DMS114 treated with DMSO at 0.1 percent for 48 hours (cell line): ENCODE data around the gene FOXN1.

Experiments
- DNase-seq: peaks from one replicate; lab custom pipeline; 2025; ENCODE audit not compliant: unreplicated experiment; lab: John Stamatoyannopoulos, UW

The FOXN1 gene

GRCh38 chr17:28477928-28478327 lies 28.2 kb upstream of the FOXN1 start:
- DNase-seq = no peak

DNA sequence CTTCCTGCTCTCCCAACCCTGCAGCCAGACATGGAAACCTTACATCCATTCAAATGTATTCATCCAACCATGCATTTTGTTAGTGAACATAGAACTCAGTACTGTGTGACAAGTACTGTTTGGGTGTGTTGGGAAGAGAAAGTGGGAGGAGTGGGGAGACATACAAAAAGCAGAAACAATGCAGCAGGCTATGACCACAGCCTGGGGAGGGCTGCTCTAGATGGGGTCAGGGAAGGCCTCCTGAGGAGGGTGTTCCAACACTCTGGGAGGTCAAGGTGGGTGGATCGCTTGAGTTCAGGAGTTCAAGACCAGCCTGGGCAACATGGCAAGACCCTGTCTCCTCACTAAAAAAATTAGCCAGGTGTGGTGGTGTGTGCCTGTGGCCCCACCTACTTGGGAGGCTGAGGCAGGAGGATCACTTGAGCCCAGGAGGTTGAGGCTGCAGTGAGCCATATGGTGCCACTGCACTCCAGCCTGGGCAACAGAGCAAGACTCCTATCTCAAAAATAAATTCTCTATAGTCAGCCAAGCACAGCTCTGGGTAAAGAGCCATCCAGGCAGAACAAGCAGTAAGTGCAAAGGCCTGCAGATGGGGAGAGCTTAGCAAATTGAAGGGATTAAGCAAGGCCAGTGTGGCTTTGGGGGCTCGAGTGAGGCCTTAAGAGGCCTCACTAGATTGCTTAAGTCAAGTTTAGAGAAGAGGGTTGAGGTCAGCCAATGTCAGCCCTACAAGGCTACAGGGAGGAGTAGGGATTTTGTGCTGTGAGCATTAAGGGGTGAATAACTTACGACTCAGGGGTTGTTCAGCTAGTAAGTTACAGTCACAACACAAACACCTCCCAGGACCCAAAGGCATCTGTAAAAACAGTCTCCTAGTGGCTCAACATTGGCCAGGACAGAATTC lies 27.2 kb upstream of the FOXN1 start:
- no peak for DNase-seq

DNA sequence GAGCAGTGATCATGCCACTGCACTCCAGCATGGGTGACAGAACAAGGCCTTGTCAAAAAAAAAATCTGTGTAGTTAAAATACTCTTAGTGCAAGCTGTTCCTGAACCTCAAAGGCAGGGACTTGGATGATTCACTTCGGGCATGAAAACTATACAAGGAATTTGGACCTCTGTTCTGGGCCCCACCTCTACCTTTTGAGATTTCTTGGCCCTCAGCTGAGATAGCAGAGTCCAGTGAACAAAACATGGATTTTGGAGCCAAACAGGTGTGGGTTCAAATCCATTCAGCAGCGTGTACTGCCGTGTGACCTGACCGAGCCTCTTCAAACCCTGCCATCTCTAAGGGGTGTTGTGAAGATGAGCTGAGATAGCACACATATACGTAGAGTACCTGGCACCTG lies 25.9 kb upstream of the FOXN1 start:
- no peak for DNase-seq

GRCh38 chr17:28480799-28481571 lies 25.2 kb upstream of the FOXN1 start:
- DNase-seq = no peak

- no peak for DNase-seq
These were observed 23.5 kb upstream of the FOXN1 start for GRCh38 chr17:28482551-28483199.

DNA sequence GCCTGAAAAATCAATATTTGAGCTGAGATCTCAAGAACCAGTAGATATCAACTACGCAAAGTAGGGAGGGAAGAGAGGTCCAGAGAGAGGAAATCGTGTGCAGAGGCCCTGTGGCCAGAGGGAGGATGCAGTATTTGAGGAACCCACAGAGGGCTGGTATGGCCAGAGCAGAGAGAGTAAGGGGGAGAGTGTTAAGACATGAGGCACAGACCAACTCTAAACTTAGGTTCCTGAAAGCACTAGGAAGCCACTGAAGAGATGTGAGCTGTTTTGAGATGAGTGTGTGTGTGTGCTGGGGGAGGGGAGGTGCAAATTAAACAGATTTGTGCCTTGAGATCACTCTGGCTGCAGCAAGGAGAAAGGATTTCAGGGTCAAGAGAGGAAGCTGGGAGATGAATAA lies 21.9 kb upstream of the FOXN1 start:
- DNase-seq = no peak

GRCh38 chr17:28485049-28485448 lies 21.1 kb upstream of the FOXN1 start:
- no peak for DNase-seq

- no peak for DNase-seq
These were observed 18.1 kb upstream of the FOXN1 start for GRCh38 chr17:28487881-28488532.

- DNase-seq = no peak
These were observed 17.4 kb upstream of the FOXN1 start for GRCh38 chr17:28488533-28489276.

DNA sequence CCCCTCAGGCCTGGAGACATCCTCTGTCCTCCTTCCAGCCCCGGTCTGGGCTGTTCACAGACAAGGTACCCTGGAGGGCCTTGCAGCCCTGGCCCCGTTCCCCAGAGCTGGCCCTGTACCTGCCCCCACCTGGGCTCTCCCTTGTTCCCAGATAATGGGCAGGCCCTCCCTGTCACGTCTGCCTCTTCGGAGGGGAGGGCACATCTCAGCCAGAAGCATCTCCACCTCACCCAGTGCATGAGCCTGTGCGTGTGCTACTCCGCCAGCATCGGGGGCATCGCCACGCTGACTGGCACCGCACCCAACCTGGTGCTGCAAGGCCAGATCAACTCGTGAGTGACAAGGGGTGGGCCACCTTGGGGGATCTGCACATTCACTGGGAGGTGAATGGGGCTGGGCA lies 14.9 kb upstream of the FOXN1 start:
- no peak for DNase-seq

- DNase-seq = no peak
These were observed 14.3 kb upstream of the FOXN1 start for GRCh38 chr17:28491860-28492259.

DNA sequence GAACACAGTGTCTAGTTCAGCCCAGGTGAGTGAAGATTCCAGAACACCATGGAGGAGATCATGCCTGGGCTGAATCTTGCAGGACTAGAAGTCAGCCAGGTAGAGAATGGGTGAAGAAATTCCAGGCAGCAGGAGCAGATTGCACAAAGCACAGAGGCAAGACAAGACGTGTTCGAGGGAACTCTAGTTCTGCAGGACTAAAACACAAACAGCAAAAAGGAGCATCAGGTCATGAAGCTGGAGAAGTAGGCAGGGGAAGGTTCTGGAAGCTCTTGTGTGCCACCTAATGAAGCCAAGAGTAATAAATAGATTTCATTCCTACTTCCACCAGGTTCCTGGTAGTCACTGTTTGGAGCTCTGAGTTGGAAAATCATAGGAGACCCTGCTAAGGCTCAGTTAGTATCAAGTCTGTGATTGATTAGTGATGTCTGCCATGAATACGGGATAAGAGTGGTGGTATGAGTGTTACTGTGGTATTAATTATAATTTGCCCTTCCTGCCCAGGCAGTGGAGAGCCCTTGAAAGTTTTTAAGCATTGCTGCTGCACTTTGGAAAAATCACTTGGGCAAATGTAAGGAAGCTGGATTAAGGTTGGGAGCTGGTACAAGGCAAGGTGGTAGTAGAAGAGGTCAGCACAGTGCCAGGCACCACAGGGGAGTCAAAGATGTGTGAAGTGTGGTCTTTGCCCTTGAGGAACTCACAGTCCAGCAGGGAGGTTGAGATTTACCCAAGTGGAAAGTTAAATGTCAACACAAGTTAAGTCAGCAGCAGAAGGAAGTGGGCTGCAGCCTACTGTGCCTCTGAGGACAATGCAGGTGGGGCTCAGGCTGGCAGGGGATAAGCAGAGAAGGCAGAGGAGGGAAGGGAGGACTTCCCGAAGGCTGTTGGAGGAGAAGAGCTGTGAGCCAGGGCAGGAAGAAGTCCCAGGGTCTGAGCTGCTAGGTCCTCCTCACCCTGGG lies 13.5 kb upstream of the FOXN1 start:
- no peak for DNase-seq

DNA sequence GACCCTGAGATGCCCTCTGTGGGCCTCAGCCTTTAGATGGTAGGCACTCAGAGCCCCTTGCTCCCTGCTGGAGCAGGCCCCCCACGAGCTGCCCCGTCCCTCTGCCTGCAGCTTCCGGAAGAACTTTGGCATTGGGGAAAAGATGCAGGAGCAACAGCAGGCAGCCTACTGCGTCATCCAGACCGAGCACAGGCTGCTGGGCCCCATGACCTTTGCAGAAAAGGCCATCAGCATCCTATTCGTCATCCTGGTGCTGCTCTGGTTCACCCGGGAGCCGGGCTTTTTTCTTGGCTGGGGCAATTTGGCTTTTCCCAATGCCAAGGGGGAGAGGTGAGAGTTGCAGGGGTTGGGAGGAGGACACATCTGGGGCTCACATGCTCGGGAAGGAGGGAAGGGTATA lies 12.7 kb upstream of the FOXN1 start:
- no peak for DNase-seq

DNA sequence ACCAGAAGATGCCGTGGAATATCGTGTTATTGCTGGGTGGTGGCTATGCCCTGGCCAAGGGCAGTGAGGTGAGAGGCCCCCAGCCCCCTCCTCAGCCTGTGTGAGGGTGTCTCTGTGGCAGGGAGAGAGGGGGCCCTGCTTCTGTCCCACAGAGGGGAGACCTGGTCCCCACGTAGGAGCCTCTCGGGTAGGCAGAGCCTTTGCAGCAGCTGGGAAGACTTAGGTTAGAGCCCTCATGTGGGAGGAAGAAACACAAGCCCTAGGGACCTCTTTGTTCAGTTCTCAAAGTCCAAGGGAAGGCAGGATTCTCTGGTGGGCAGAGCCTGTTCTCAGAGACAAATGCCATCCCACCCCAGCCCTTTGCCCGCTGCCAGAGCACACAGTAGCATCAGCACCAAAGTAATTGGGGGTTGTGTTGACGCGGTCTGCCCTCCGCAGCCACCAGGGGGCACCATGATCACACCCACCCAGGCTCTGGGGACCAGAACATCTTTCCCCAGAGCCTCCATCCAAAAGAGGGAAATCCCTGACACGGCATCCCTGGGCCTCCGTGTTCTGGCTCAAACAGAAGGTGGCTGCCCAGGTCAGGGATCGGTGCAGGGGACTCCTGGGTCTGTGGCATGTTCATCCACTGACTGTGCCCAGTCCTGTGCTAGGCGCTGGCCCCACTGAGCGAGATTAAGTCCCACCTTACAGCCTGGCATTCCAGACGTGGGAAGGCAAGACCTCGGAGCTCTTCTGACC lies 11.5 kb upstream of the FOXN1 start:
- DNase-seq = peak; percentile 40

DNA sequence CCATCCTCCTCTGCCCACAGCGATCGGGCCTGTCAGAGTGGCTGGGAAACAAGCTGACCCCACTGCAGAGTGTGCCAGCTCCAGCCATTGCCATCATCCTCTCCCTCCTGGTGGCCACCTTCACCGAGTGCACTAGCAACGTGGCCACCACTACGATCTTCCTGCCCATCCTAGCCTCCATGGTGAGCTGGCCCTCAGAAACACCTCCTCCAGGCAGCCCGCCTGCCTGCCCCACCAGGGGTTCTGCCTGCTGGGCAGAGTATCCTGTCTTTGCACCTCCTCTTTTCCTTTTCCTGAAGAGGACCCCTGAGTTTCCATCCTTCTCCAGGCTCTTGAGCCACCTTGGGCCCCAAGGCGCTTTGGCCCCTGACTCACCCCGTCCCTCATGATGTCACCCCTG lies 10.5 kb upstream of the FOXN1 start:
- no peak for DNase-seq

- no peak for DNase-seq
These were observed 8.2 kb upstream of the FOXN1 start for GRCh38 chr17:28497931-28498330.

DNA sequence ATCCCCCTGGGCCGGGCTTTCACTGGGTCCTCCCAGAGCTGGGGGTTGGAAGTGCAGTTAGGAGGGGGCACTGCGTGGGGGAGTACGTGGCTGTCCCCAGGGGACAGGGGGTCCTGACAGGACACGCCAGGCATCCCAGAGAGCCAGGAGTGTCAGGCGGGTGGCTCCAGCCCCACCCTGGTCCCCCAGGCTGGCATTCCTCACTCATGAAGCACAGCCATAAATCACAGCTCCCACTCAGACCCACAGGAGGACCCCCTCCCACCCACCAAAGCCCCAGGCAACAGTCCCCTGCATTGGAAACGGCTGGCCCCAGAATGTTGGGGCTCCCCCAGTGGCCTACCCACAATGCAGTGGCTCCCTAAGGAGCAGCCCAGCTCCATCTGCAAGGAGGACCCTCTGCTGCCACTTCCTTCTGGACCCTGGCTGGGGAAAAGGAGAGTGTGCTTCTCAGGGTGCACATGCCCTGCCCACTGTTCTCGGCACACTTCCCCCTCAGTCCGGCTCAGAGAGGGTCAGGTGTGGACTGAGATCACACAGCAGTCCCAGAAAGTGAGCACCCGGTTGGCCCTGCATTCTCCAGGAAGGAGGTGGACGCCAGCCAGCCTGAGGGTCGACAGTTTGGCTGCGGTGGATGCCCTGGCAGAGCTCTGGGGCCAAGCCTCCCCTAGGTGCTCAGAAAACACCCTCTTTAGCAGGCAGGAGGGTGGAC lies 7.3 kb upstream of the FOXN1 start:
- no peak for DNase-seq

DNA sequence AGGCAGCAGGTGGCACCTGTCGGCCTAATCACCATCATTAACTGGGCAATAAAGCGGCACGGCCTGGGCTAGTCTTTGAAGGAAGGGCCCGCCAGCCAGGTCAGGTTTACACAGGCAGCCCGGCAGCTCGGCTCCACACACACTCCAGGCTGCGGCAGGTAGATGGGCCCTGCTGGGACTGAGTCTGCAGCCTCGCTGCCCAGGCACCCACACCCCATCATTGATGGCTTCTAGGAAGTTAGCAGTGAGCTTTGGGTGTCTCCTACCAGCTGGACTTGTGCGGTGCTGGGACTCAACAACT lies 6.8 kb upstream of the FOXN1 start:
- no peak for DNase-seq
